H1 (cell line): ENCODE measurements around the gene BNIP5. TPM values are rescaled to one million over a fixed set of nuclear protein-coding genes. Genes with fewer than 3 reads are reported as not detected.

Experiments used
- CTCF ChIA-PET: fragments of 300-600 bp; sonication (Branson Sonifier 250); formaldehyde crosslinking; loops from one replicate; lab custom pipeline; 2021; ENCODE audit not compliant: partially characterized antibody; lab: Charles Lee
- POLR2A ChIA-PET: fragments of 300-600 bp; sonication (Branson Sonifier 250); formaldehyde crosslinking; loops from one replicate; lab custom pipeline; 2021; ENCODE audit warnings: inconsistent platforms; ENCODE audit not compliant: partially characterized antibody; lab: Charles Lee
- DNase-seq, 2 experiments: peaks; one replicate each; pipeline versions ENCODE4 v3.0.0 to v3.0.0-alpha.2; 2010 to 2022; ENCODE audit warnings: low spot score in 2 of 2, low read depth in 1 of 2, mixed read lengths in 1 of 2
- FAIRE-seq: peaks from 2 replicates; lab custom pipeline; 2011; peaks lifted over from hg19 to GRCh38; lab: Jason Lieb, UNC
- H2AFZ ChIP-seq: 2 replicates; pipeline ENCODE4 v1.8.1; 2012; ENCODE audit warnings: low read length, inconsistent platforms
- H2AK5ac ChIP-seq: 2 replicates; pipeline ENCODE4 v1.6.1; 2013; ENCODE audit warnings: low read depth, low read length
- H2BK120ac ChIP-seq: replicated peaks from 2 replicates; pipeline ENCODE3; 2013; ENCODE audit warnings: low read depth, low read length, inconsistent platforms
- H2BK12ac ChIP-seq: 2 replicates; pipeline ENCODE4 v1.6.1; 2013; ENCODE audit warnings: low read depth, low read length
- H2BK15ac ChIP-seq: 2 replicates; pipeline ENCODE4 v1.6.1; 2013; ENCODE audit warnings: low read length
- H2BK20ac ChIP-seq: 2 replicates; pipeline ENCODE4 v1.6.1; 2013; ENCODE audit warnings: low read length
- H2BK5ac ChIP-seq: 2 replicates; pipeline ENCODE4 v1.6.1; 2013; ENCODE audit warnings: low read depth, low read length
- H3K14ac ChIP-seq: 2 replicates; pipeline ENCODE4 v1.6.1; 2013; ENCODE audit warnings: inconsistent platforms; ENCODE audit not compliant: insufficient read length
- H3K18ac ChIP-seq: 2 replicates; pipeline ENCODE4 v1.6.1; 2013; ENCODE audit warnings: low read length; ENCODE audit errors: extremely low read depth
- H3K23ac ChIP-seq: 2 replicates; pipeline ENCODE4 v1.6.1; 2013; ENCODE audit warnings: inconsistent platforms; ENCODE audit not compliant: insufficient read length
- H3K23me2 ChIP-seq: 2 replicates; pipeline ENCODE4 v1.6.1; 2013; ENCODE audit warnings: low read depth, low read length
- H3K27ac ChIP-seq: 2 replicates; pipeline ENCODE4 v1.6.1; 2011; ENCODE audit warnings: low read depth, low read length, inconsistent platforms
- H3K27me3 ChIP-seq, 4 experiments: replicated peaks in 1 of 4; 1 replicate in 1 of 4; 2 replicates in 3 of 4; pipeline versions ENCODE4 v1.6.1 to v1.8.1; 2011 to 2013; ENCODE audit warnings: low read length in 3 of 4, mild to moderate bottlenecking in 3 of 4, inconsistent platforms in 2 of 4, mixed read lengths in 2 of 4, moderate library complexity in 1 of 4; ENCODE audit not compliant: control insufficient read depth in 3 of 4, insufficient read depth in 3 of 4; ENCODE audit errors: extremely low read depth in 1 of 4
- H3K36me3 ChIP-seq, 4 experiments: 2 replicates each; pipeline versions ENCODE4 v1.6.1 to v1.8.1; 2011 to 2013; ENCODE audit warnings: mild to moderate bottlenecking in 4 of 4, low read length in 3 of 4, moderate library complexity in 2 of 4, control low read depth in 1 of 4, inconsistent platforms in 1 of 4; ENCODE audit not compliant: insufficient read depth in 4 of 4, control insufficient read depth in 2 of 4
- H3K4ac ChIP-seq: replicated peaks from 2 replicates; pipeline ENCODE3; 2013; ENCODE audit warnings: low read length, low read depth, mixed read lengths, inconsistent platforms; ENCODE audit not compliant: insufficient read length
- H3K4me1 ChIP-seq, 4 experiments: replicated peaks in 1 of 4; 1 replicate in 1 of 4; 2 replicates in 3 of 4; pipeline versions ENCODE4 v1.6.1 to v1.8.1; 2011 to 2013; ENCODE audit warnings: low read length in 3 of 4, inconsistent platforms in 2 of 4, mixed read lengths in 1 of 4; ENCODE audit not compliant: insufficient read depth in 4 of 4, control insufficient read depth in 3 of 4
- H3K4me2 ChIP-seq, 2 experiments: 2 replicates each; pipeline versions ENCODE4 v1.6.1 to v1.8.1; 2011 to 2013; ENCODE audit warnings: low read depth in 2 of 2, low read length in 2 of 2, control low read depth in 1 of 2, inconsistent platforms in 1 of 2, mild to moderate bottlenecking in 1 of 2; ENCODE audit not compliant: insufficient read depth in 1 of 2
- H3K4me3 ChIP-seq, 4 experiments: fragments of 200-600, 300-600 bp in 1 of 4; sonication (generic), shearing (Covaris generic), sonication (Bioruptor Twin) in 1 of 4; 2 replicates each; pipeline versions ENCODE4 v1.5.1 to v1.8.1; 2011 to 2016; ENCODE audit warnings: low read length in 4 of 4, low read depth in 3 of 4, control low read depth in 2 of 4, inconsistent platforms in 2 of 4, mild to moderate bottlenecking in 2 of 4, mixed read lengths in 1 of 4, moderate library complexity in 1 of 4; ENCODE audit not compliant: insufficient read depth in 2 of 4; ENCODE audit errors: extremely low read depth in 1 of 4
- H3K56ac ChIP-seq: replicated peaks from 2 replicates; pipeline ENCODE3; 2013; ENCODE audit warnings: low read depth, mild to moderate bottlenecking, mixed read lengths, low read length, inconsistent platforms; ENCODE audit not compliant: insufficient read length
- H3K79me1 ChIP-seq: 2 replicates; pipeline ENCODE4 v1.6.1; 2013; ENCODE audit warnings: low read depth, low read length, control low read depth
- H3K79me2 ChIP-seq, 2 experiments: 2 replicates each; pipeline versions ENCODE4 v1.6.1 to v1.8.1; 2012 to 2013; ENCODE audit warnings: low read length in 2 of 2, mild to moderate bottlenecking in 2 of 2, inconsistent platforms in 1 of 2; ENCODE audit not compliant: insufficient read depth in 2 of 2, control insufficient read depth in 1 of 2
- H3K9ac ChIP-seq, 4 experiments: replicated peaks in 1 of 4; 1 replicate in 1 of 4; 2 replicates in 3 of 4; pipeline versions ENCODE4 v1.6.1 to v1.8.1; 2011 to 2013; ENCODE audit warnings: low read depth in 3 of 4, low read length in 3 of 4, control low read depth in 2 of 4, mild to moderate bottlenecking in 2 of 4, moderate library complexity in 2 of 4, inconsistent platforms in 1 of 4; ENCODE audit errors: extremely low read depth in 1 of 4
- H3K9me3 ChIP-seq, 2 experiments: 2 replicates each; pipeline versions ENCODE4 v1.6.1 to v1.8.1; 2012 to 2013; ENCODE audit warnings: mild to moderate bottlenecking in 2 of 2, moderate library complexity in 2 of 2, control low read depth in 1 of 2, inconsistent platforms in 1 of 2, low read depth in 1 of 2, low read length in 1 of 2, mixed read lengths in 1 of 2; ENCODE audit not compliant: insufficient read depth in 2 of 2
- H4K20me1 ChIP-seq, 2 experiments: replicated peaks in 1 of 2; 2 replicates each; pipeline versions ENCODE3 to v1.8.1; 2011 to 2013; ENCODE audit warnings: inconsistent platforms in 2 of 2, low read length in 2 of 2, mild to moderate bottlenecking in 1 of 2; ENCODE audit not compliant: insufficient read depth in 2 of 2, control insufficient read depth in 1 of 2
- H4K5ac ChIP-seq: 2 replicates; pipeline ENCODE4 v1.6.1; 2013; ENCODE audit warnings: low read length, low read depth, mixed read lengths, inconsistent platforms; ENCODE audit not compliant: insufficient read length
- H4K8ac ChIP-seq: 2 replicates; pipeline ENCODE4 v1.8.0; 2013; ENCODE audit warnings: mild to moderate bottlenecking, moderate library complexity, low read length, inconsistent platforms; ENCODE audit not compliant: insufficient read depth; ENCODE audit errors: extremely low read depth
- H4K91ac ChIP-seq: replicated peaks from 2 replicates; pipeline ENCODE3; 2013; ENCODE audit warnings: low read length, mixed read lengths, inconsistent platforms; ENCODE audit not compliant: insufficient read length
- ASH2L ChIP-seq: fragments of 200-600, 300-600 bp; sonication (generic); IDR thresholded peaks from one replicate; pipeline ENCODE4 v1.7.1; 2017; ENCODE audit warnings: low read length
- GABPA ChIP-seq: IDR thresholded peaks from 2 replicates; pipeline ENCODE4 v1.6.1; 2011; ENCODE audit warnings: mild to moderate bottlenecking, low read length, moderate library complexity, borderline replicate concordance; ENCODE audit not compliant: insufficient read depth
- KDM4A ChIP-seq: IDR thresholded peaks from one replicate; pipeline ENCODE4 v1.7.1; 2012; ENCODE audit warnings: low read depth, mild to moderate bottlenecking, moderate library complexity, low read length, inconsistent platforms; ENCODE audit not compliant: severe bottlenecking
- RXRA ChIP-seq: IDR thresholded peaks from 2 replicates; pipeline ENCODE4 v1.6.1; 2011; ENCODE audit warnings: low read depth, mild to moderate bottlenecking, low read length, moderate library complexity; ENCODE audit not compliant: insufficient read depth
- SIX5 ChIP-seq: IDR thresholded peaks from 2 replicates; pipeline ENCODE4 v1.6.1; 2011; ENCODE audit warnings: mild to moderate bottlenecking, low read depth, low read length
- WGBS, 2 experiments: shearing (Covaris generic) in 1 of 2; methylation state at CpG; one replicate each; pipeline versions ENCODE4 v1.1.6 to v1.1.7; 2013 to 2015; ENCODE audit warnings: low lambda C conversion rate in 2 of 2, mixed read lengths in 2 of 2, inconsistent platforms in 1 of 2, low coverage in 1 of 2, missing lambda C conversion rate in 1 of 2; ENCODE audit not compliant: insufficient replicate concordance in 2 of 2, insufficient coverage in 1 of 2, insufficient read length in 1 of 2; ENCODE audit errors: extremely low coverage in 1 of 2, missing lambda C conversion rate in 1 of 2; 5-methylcytosine and 5-hydroxymethylcytosine counted together
- polyA plus RNA-seq, 7 experiments: library from polyadenylated mRNA; depleted of rRNA in 3 of 7; stranded (reverse) in 5 of 7; unstranded in 2 of 7; fragments of >200 nt in 5 of 7; fragments of 200-250 nt in 2 of 7; gene quantifications; 1 replicate in 5 of 7; 2 replicates in 1 of 7; 4 replicates in 1 of 7; pipeline versions ENCODE4 v1.2.1 to v1.2.3, GENCODE V29; 2011 to 2013; ENCODE audit warnings: missing spikeins in 2 of 7, mixed read lengths in 2 of 7
- total RNA-seq: library from RNA; stranded (reverse); fragmentation: NEBNext Ultra II Directional; extraction: Animal tissue kit (Norgen Biotek cat#: 25700); gene quantifications from 2 replicates; pipeline ENCODE4 v1.2.1, GENCODE V29; 2021

BNIP5 gene
- total and polyA plus RNA-seq, 2 of the 8 experiments (the other 6 are each of a cell fraction or from before 2014, with no cell fraction given): not detected

DNA sequence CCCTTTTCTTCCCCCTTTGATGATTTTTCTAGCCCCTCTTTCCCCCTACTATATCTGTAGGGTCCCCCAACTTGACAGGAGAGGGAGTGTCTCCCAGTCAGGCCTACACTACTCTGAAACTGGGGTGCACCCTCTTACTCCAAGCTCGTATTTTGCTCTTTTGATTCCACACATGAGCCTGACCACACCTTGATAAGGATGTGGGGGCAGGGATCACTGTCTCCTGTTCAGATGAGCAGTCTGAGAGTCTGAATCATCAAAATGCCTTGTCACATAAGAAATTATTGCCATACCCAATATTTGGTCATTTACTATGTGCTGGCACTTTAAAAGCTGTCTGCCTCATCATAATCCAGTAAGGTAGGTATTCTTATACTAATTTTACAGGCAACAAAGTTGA is 50.9 kb downstream of the BNIP5 start:
- DNase-seq: no peak
- Histone ChIP-seq H2AK5ac (no peak overlapping the region), H3K79me2 (no peaks in the 10 kb centered on the region), H3K9ac (no peak overlapping the region), H3K56ac (no peak overlapping the region), H2BK120ac (no peak overlapping the region), H3K27me3 (0 out of 7 replicates have a peak, but pooled peaks cover 0 to 3% (median 0%) of the 10 kb centered on the region in 4 experiments), H3K9me3 (no peaks in the 10 kb centered on the region), H4K5ac (no peak overlapping the region), H2BK12ac (no peak overlapping the region), H3K4ac (no peak overlapping the region), H4K91ac (no peak overlapping the region), H3K23me2 (peaks cover 2% of the 10 kb centered on the region; the same call in 1 of the 2 replicates), H2BK15ac (no peak overlapping the region), H4K8ac (no peak overlapping the region), H3K4me1 (peaks cover 0 to 7% (median 3%) of the 10 kb centered on the region in 4 experiments; a peak in 5 of 7 replicates), H4K20me1 (no peaks in the 10 kb centered on the region), H2BK20ac (no peak overlapping the region), H3K18ac (no peak overlapping the region), H3K36me3 (no peaks in the 10 kb centered on the region), H2AFZ (no peak overlapping the region), H2BK5ac (no peak overlapping the region), H3K4me3 (no peak overlapping the region), H3K23ac (no peak overlapping the region), H3K79me1 (no peaks in the 10 kb centered on the region), H3K14ac (no peak overlapping the region), H3K27ac (no peak overlapping the region), H3K4me2 (no peak overlapping the region)
- ChIA-PET CTCF (interaction anchor here (0.6 to 8.7 kb wide), 7 partner anchors 11 to 462 kb away, joined by 3 to 93 read pairs (median 5); no protein-coding TSS in a partner anchor), POLR2A (no interaction called here)
- FAIRE-seq: no peak
- 93% methylated on average over 1 of the region's 1 CpG; no CpG with 5 or more reads in 1 of the 2 experiments for WGBS, 2 experiments
- TF ChIP-seq KDM4A (no peak), SIX5 (no peak), GABPA (no peak), ASH2L (no peak), RXRA (no peak)
